ENCODE data around the gene TANC1.

Gene TANC1

GRCh38 chr2:159199236-159199635 lies 230.8 kb downstream of the TANC1 start:
- Histone ChIP-seq H3K4me3 (ENCODE audit: low read depth in 1 of 2, low read length in 1 of 2) (no peak overlapping the region), H3K36me3 (no peaks in the 10 kb centered on the region), H3K4me1 (ENCODE audit: control insufficient read depth in 1 of 2, insufficient read depth in 1 of 2, low read depth in 1 of 2, low read length in 1 of 2) (no peaks in the 10 kb centered on the region), H3K27ac (no peak overlapping the region), H3K27me3 (no peaks in the 10 kb centered on the region), H3K9me3 (no peaks in the 10 kb centered on the region)
- no peak for TF ChIP-seq CTCF (IDR thresholded peaks at IDR 0.05)

- H3K4me1 ChIP-seq (ENCODE audit: control insufficient read depth in 1 of 2, insufficient read depth in 1 of 2, low read depth in 1 of 2, low read length in 1 of 2) = no peaks in the 10 kb centered on the region
- no peaks in the 10 kb centered on the region for H3K9me3 ChIP-seq
- TF ChIP-seq CTCF (IDR thresholded peaks at IDR 0.05) = no peak
- H3K27me3 ChIP-seq = no peaks in the 10 kb centered on the region
- no peak overlapping the region for H3K4me3 ChIP-seq (ENCODE audit: low read depth in 1 of 2, low read length in 1 of 2)
- no peaks in the 10 kb centered on the region for H3K36me3 ChIP-seq
- H3K27ac ChIP-seq = no peak overlapping the region
These were observed 231.5 kb downstream of the TANC1 start for GRCh38 chr2:159199761-159200465.

GRCh38 chr2:159200498-159200897 lies 232.1 kb downstream of the TANC1 start:
- no peak for TF ChIP-seq CTCF (IDR thresholded peaks at IDR 0.05)
- no peak overlapping the region for H3K4me3 ChIP-seq (ENCODE audit: low read depth in 1 of 2, low read length in 1 of 2)
- no peaks in the 10 kb centered on the region for H3K9me3 ChIP-seq
- H3K27ac ChIP-seq = no peak overlapping the region
- H3K4me1 ChIP-seq (ENCODE audit: control insufficient read depth in 1 of 2, insufficient read depth in 1 of 2, low read depth in 1 of 2, low read length in 1 of 2) = no peaks in the 10 kb centered on the region
- H3K27me3 ChIP-seq = no peaks in the 10 kb centered on the region
- H3K36me3 ChIP-seq = no peaks in the 10 kb centered on the region

GRCh38 chr2:159201360-159202063 lies 233.1 kb downstream of the TANC1 start:
- TF ChIP-seq CTCF (IDR thresholded peaks at IDR 0.05) = no peak
- Histone ChIP-seq H3K4me3 (ENCODE audit: low read depth in 1 of 2, low read length in 1 of 2) (no peak overlapping the region), H3K4me1 (ENCODE audit: control insufficient read depth in 1 of 2, insufficient read depth in 1 of 2, low read depth in 1 of 2, low read length in 1 of 2) (no peaks in the 10 kb centered on the region), H3K27me3 (no peaks in the 10 kb centered on the region), H3K36me3 (no peaks in the 10 kb centered on the region), H3K27ac (no peak overlapping the region), H3K9me3 (no peaks in the 10 kb centered on the region)

- no peak for TF ChIP-seq CTCF (IDR thresholded peaks at IDR 0.05)
- H3K27me3 ChIP-seq = no peaks in the 10 kb centered on the region
- H3K36me3 ChIP-seq = no peaks in the 10 kb centered on the region
- H3K27ac ChIP-seq = no peak overlapping the region
- no peak overlapping the region for H3K4me3 ChIP-seq (ENCODE audit: low read depth in 1 of 2, low read length in 1 of 2)
- H3K9me3 ChIP-seq = no peaks in the 10 kb centered on the region
- no peaks in the 10 kb centered on the region for H3K4me1 ChIP-seq (ENCODE audit: control insufficient read depth in 1 of 2, insufficient read depth in 1 of 2, low read depth in 1 of 2, low read length in 1 of 2)
These were observed 234.2 kb downstream of the TANC1 start for GRCh38 chr2:159202568-159203071.
